GM12891 (cell line): Measurements from ENCODE around the gene NF1.
"Not testable (repeated sequence)": the region's sequence is repeated elsewhere in the genome, so short reads cannot be mapped to it uniquely, and the experiment has no call there.

Experiments
- DNase-seq: peaks from one replicate; pipeline ENCODE4 v3.0.0; 2011; ENCODE audit warnings: low spot score; ENCODE audit not compliant: insufficient read length
- FAIRE-seq: peaks from 2 replicates; lab custom pipeline; 2011; peaks lifted over from hg19 to GRCh38; lab: Jason Lieb, UNC
- PAX5 ChIP-seq: IDR thresholded peaks from 2 replicates; pipeline ENCODE4 v1.6.1; 2011; ENCODE audit warnings: low read length, moderate library complexity, mild to moderate bottlenecking; ENCODE audit not compliant: insufficient read depth, severe bottlenecking
- POLR2A ChIP-seq: IDR thresholded peaks from 2 replicates; pipeline ENCODE4 v1.6.1; 2011; ENCODE audit warnings: low read depth, low read length, control low read depth
- POLR2AphosphoS5 ChIP-seq: IDR thresholded peaks from 2 replicates; pipeline ENCODE4 v1.6.1; 2011; ENCODE audit warnings: low read depth, low read length, control low read depth
- POU2F2 ChIP-seq: IDR thresholded peaks from 2 replicates; pipeline ENCODE4 v1.6.1; 2011; ENCODE audit warnings: low read depth, mild to moderate bottlenecking, control low read depth, low read length, moderate library complexity
- SPI1 ChIP-seq: IDR thresholded peaks from 2 replicates; pipeline ENCODE4 v1.6.1; 2011; ENCODE audit warnings: low read depth, low read length, control low read depth
- TAF1 ChIP-seq: IDR thresholded peaks from 2 replicates; pipeline ENCODE4 v1.6.1; 2011; ENCODE audit warnings: low read depth, low read length, control low read depth

Gene NF1

DNA sequence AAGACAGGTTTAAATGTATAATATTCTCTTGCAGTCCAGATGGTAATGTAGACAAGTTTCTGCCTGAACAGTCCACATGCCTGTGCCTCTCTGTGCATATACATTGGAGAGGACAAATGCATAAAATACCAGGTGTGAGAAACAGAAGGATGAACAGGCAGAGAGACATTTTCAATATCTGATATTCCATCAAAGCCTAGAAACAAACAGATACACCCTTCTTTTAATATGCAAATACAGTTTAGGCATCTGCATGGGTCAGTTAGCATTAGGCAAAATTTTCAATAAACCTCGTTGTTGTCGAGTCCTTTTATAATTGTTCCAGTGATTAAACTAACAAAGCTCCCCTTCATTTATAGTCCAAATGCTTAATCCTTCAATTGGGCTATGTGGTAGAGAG, 201.4 kb downstream of the NF1 start:
- FAIRE-seq (no peak), DNase-seq (no peak)
- TF ChIP-seq TAF1 (no peak), POU2F2 (no peak), SPI1 (no peak), POLR2AphosphoS5 (no peak), POLR2A (no peak), PAX5 (no peak)

DNA sequence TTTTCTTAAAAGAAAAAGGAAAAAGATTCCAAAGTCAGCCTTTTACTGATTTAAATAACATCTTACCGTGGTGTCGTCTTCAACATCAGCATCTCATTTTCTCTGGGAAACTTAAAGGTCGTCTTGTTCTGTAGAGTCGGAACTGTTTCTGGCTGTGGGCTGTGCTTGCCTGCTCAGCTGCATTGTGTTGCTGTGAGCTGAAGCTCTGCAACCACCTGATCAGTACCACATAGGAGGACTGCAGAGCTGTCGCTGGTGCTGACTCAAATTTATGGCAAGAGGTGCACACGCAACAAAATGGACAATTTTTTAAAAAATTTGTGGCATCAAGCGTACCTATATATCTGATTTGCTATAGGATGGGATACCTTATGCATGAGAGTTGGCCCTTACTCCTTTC, 202.3 kb downstream of the NF1 start, which contains the start of gene OMG:
Gene OMG, minus strand, starts transcription at position 150 of the 400 bp plus-strand sequence. CDS start 908 bp downstream, outside the sequence.
- FAIRE-seq: peak; percentile 72
- no peak for DNase-seq
- TF ChIP-seq POLR2A (no peak), SPI1 (no peak), PAX5 (no peak)

DNA sequence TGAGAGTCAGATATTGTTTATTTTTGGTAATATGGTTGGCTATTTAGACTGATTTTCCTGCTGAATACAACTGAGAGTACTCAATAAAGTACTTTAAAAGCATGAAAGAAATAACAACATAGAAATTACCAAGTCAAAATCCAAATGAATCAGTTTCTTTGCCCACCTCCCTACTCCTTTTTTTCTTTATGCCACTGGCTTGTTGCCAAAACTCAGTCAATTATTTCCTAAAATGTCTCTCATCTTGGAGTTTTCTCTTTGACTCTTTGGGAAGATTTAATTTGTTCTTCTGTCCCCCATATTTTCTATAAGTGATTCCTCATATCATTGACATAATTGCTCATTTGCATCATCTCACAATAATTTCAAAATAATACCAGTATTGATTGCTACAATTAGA, 204.8 kb downstream of the NF1 start:
- TF ChIP-seq POU2F2 (no peak), SPI1 (no peak), POLR2A (no peak), POLR2AphosphoS5 (no peak), PAX5 (no peak), TAF1 (no peak)
- DNase-seq (no peak), FAIRE-seq (no peak)

GRCh38 chr17:31307640-31308039, 212.9 kb downstream of the NF1 start:
- FAIRE-seq: peak; percentile 33

GRCh38 chr17:31308372-31309334, 213.9 kb downstream of the NF1 start:
- DNase-seq (no peak), FAIRE-seq (peak; percentile 26)
- TF ChIP-seq TAF1 (no peak), SPI1 (peak; percentile 84)

More at GRCh38 chr17:31307640-31308039, 212.9 kb downstream of the NF1 start:
- no peak for TF ChIP-seq POU2F2
- no peak for DNase-seq

DNA sequence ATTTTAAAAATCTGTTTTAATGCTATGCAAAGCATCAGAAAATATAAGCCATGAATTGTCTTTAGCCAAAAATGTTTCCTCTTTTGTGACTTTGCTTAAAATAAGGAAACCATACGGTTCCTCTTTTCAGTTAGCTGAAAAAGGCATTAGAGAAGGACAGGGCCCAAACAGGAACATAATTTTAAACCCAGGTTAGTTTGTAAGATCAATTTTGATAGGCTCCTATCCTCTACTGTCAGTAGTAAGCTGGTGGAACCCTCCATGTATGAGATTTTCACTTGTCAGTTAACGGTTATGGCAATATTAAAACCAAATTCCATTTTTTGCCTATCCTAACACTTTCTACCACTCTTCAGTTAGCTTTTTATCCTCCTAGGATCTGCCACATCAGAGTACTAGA, 214.8 kb downstream of the NF1 start:
- no peak for DNase-seq
- FAIRE-seq: peak; percentile 91
- TF ChIP-seq POLR2A (no peak), POLR2AphosphoS5 (no peak), TAF1 (no peak; the same call in 1 of the 2 replicates), SPI1 (peak; percentile 90)

DNA sequence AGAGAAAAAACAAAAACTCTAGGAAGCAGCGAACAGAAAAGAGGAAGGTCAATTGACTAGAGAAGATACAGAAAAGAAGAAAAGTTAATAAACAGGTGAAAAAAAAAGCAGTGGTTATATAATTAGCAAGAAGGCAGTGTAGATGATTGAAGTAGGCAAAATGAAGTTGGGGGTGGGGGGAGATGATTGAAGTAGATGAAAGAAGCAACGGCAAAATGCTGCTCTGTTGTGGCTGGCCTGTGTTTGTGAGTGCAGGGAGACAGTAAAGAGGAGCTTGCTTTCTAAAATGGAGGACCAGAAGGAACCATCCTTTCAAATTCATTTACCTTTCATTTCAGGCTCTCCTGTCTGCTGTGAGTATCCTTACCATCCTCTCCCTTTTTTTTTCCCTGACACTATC, 215.5 kb downstream of the NF1 start:
- no peak for TF ChIP-seq POU2F2
- no peak for TF ChIP-seq POLR2AphosphoS5
- TF ChIP-seq SPI1: no peak
- no peak for TF ChIP-seq POLR2A
- no peak for TF ChIP-seq PAX5
- FAIRE-seq (peak; percentile 75), DNase-seq (no peak)

DNA sequence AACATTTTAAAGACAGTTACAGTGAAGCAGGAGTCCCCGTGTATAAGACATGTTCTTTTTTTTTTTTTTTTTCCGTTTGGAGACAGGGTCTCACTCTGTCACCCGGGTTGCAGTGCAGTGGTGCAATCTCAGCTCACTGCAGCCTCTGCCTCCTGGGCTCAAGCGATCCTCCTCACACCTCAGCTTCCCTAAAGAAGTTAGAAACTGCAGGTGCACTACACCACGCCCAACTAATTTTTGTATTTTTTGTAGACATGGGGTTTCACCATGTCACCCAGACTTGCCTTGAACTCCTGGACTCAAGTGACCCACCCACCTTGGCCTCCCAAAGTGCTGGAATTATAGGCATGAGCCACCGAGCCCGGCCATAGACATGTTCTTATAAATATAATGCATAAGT, 216.1 kb downstream of the NF1 start:
- peak; percentile 75 for FAIRE-seq
- TF ChIP-seq TAF1 (no peak), POLR2AphosphoS5 (no peak), POLR2A (no peak), SPI1 (no peak), POU2F2 (no peak), PAX5 (no peak)
- no peak for DNase-seq

GRCh38 chr17:31311526-31311925, 216.7 kb downstream of the NF1 start:
- FAIRE-seq (peak; percentile 71), DNase-seq (no peak)
- TF ChIP-seq TAF1 (no peak), SPI1 (no peak), PAX5 (no peak), POU2F2 (no peak), POLR2AphosphoS5 (no peak), POLR2A (no peak)

- FAIRE-seq, DNase-seq: not testable (repeated sequence)
Observed at GRCh38 chr17:31312223-31312622, 217.4 kb downstream of the NF1 start.

DNA sequence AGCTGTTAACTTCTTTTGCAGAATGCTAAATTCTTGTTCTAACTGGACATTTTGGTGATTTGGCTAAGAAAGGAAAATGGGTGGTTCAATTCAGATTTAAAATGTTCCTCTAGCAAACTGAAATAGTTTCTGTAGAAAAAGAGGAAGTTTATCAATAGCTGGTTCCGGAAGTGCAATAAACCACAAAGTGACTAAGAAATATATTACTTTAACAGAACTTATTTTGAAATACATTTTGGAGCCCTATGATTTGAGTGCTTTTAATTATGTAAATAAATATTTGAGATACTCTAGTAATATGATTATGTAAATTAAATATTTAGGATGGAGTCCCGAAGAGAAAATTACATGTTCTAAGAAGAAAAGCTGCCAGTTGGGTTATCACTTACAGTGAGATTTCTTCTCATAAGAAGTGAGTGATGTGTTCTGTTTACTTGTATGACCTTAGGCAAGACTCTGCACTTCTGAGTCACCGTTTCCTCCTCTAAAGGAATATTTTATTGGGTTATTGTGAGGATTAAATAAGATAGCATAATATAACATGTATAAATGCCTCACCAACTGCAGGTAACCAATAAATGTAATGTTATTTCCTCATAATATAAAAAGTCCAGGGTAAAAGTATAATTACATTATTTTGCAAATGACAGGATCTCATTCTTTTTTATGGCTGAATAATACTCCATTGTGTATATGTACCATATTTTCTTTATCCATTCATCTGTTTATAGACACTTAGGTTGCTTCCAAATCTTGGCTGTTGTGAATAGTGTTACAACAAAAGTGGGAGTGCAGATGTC, 219.4 kb downstream of the NF1 start, which contains the start of gene EVI2B:
Gene EVI2B, minus strand, starts transcription at position 73 of the 800 bp plus-strand sequence. CDS start 8,445 bp downstream, outside the sequence.
- DNase-seq (no peak), FAIRE-seq (peak; percentile 62)
- TF ChIP-seq TAF1 (no peak), SPI1 (no peak), POLR2A (no peak), POLR2AphosphoS5 (no peak), POU2F2 (no peak), PAX5 (no peak)
